B cell (primary cell): ENCODE results near the gene GPN1. TPM values are rescaled to one million over a fixed set of nuclear protein-coding genes. Genes with fewer than 3 reads are reported as not detected.

Experiments
- ATAC-seq: fragments of 200-7000 bp; cut with Tn5 transposase; one replicate; pipeline ENCODE4 v1.10.0; 2021; ENCODE audit warnings: low read depth, mild to moderate bottlenecking, moderate number of reproducible peaks, moderate library complexity
- CTCF ChIA-PET: fragments of 350-600 bp; sonication (Branson Sonifier 250); formaldehyde crosslinking; loops from one replicate; lab custom pipeline; 2021; ENCODE audit warnings: antibody characterized with exemption, inconsistent platforms; lab: Charles Lee
- POLR2A ChIA-PET: fragments of 350-600 bp; sonication (Branson Sonifier 250); formaldehyde crosslinking; loops from one replicate; lab custom pipeline; 2021; ENCODE audit warnings: antibody characterized with exemption; lab: Charles Lee
- DNase-seq: peaks from one replicate; pipeline ENCODE4 v3.0.0; 2013
- H2AFZ ChIP-seq: 2 replicates; pipeline ENCODE4 v1.6.1; 2012; ENCODE audit warnings: mild to moderate bottlenecking, low read depth, low read length; ENCODE audit not compliant: insufficient read depth, poor library complexity, severe bottlenecking
- H3K27ac ChIP-seq, 2 donors: 1 replicate in 1 of 2; 2 replicates in 1 of 2; pipeline ENCODE4 v1.5.1; 2012 to 2013; ENCODE audit warnings: low read length in 2 of 2, mild to moderate bottlenecking in 2 of 2, moderate library complexity in 1 of 2
- H3K27me3 ChIP-seq, 4 experiments: fragments of 200-600 bp in 1 of 4; sonication (generic) in 1 of 4; replicated peaks in 1 of 4; 1 replicate in 2 of 4; 2 replicates in 2 of 4; pipeline versions ENCODE4 v1.6.1 to v1.7.0; 2013 to 2016; ENCODE audit warnings: low read length in 3 of 4, mild to moderate bottlenecking in 2 of 4, mixed read lengths in 1 of 4, moderate library complexity in 1 of 4; ENCODE audit not compliant: insufficient read depth in 4 of 4, control insufficient read depth in 3 of 4; ENCODE audit errors: control extremely low read depth in 1 of 4
- H3K36me3 ChIP-seq, 2 experiments: replicated peaks in 1 of 2; 1 replicate in 1 of 2; 2 replicates in 1 of 2; pipeline versions ENCODE4 v1.6.1 to v1.7.1; 2013; ENCODE audit warnings: low read length in 1 of 2; ENCODE audit not compliant: insufficient read depth in 2 of 2, control insufficient read depth in 1 of 2; ENCODE audit errors: control extremely low read depth in 1 of 2, extremely low read depth in 1 of 2
- H3K4me1 ChIP-seq, 2 donors: fragments of 200-600 bp in 1 of 2; sonication (generic) in 1 of 2; 1 replicate in 1 of 2; 2 replicates in 1 of 2; pipeline versions ENCODE4 v1.5.1 to v1.6.1; 2013 to 2017; ENCODE audit warnings: low read length in 2 of 2; ENCODE audit not compliant: control insufficient read depth in 2 of 2, insufficient read depth in 2 of 2
- H3K4me2 ChIP-seq: replicated peaks from 2 replicates; pipeline ENCODE3; 2012; ENCODE audit warnings: mild to moderate bottlenecking, low read depth, low read length; ENCODE audit not compliant: poor library complexity, severe bottlenecking
- H3K4me3 ChIP-seq, 5 experiments: fragments of 200-600 bp in 1 of 5; sonication (generic) in 1 of 5; 1 replicate in 3 of 5; 2 replicates in 2 of 5; pipeline versions ENCODE4 v1.5.1 to v1.7.0; 2011 to 2016; ENCODE audit warnings: low read length in 4 of 5, mild to moderate bottlenecking in 4 of 5, low read depth in 2 of 5, control low read depth in 1 of 5, moderate library complexity in 1 of 5; ENCODE audit not compliant: insufficient read depth in 1 of 5; ENCODE audit errors: control extremely low read depth in 1 of 5, extremely low read depth in 1 of 5
- H3K79me2 ChIP-seq: fragments of 200-600 bp; sonication (generic); one replicate; pipeline ENCODE4 v1.6.0; 2016; ENCODE audit warnings: low read length; ENCODE audit not compliant: control insufficient read depth, insufficient read depth
- H3K9ac ChIP-seq: fragments of 200-600 bp; sonication (generic); 2 replicates; pipeline ENCODE4 v1.6.1; 2017; ENCODE audit warnings: mild to moderate bottlenecking, low read length, moderate library complexity
- H3K9me3 ChIP-seq, 3 donors: one replicate each; pipeline versions ENCODE4 v1.6.1 to v1.7.1; 2013; ENCODE audit warnings: low read length in 2 of 3; ENCODE audit not compliant: control insufficient read depth in 2 of 3, insufficient read depth in 1 of 3; ENCODE audit errors: control extremely low read depth in 1 of 3
- H4K20me1 ChIP-seq: 2 replicates; pipeline ENCODE4 v1.6.0; 2012; ENCODE audit warnings: mild to moderate bottlenecking, low read length; ENCODE audit not compliant: insufficient read depth, control insufficient read depth, poor library complexity, severe bottlenecking
- H3K27ac Mint-ChIP-seq: one replicate; pipeline ENCODE4 v1.8.0; 2021; ENCODE audit warnings: mixed read lengths
- H3K27me3 Mint-ChIP-seq: one replicate; pipeline ENCODE4 v1.8.0; 2021; ENCODE audit warnings: mixed read lengths
- H3K4me1 Mint-ChIP-seq: one replicate; pipeline ENCODE4 v1.8.0; 2021; ENCODE audit warnings: mixed read lengths
- H3K4me3 Mint-ChIP-seq: one replicate; pipeline ENCODE4 v1.8.0; 2021; ENCODE audit warnings: mixed read lengths
- H3K9me3 Mint-ChIP-seq: one replicate; pipeline ENCODE4 v1.8.0; 2022; ENCODE audit warnings: mixed read lengths; ENCODE audit not compliant: insufficient read depth
- CTCF ChIP-seq: fragments of 200-600 bp; IDR thresholded peaks from one replicate; pipeline ENCODE4 v1.8.0; 2022; ENCODE audit warnings: antibody characterized with exemption, mild to moderate bottlenecking
- EZH2 ChIP-seq: IDR thresholded peaks from 2 replicates; pipeline ENCODE4 v1.6.1; 2012; ENCODE audit warnings: borderline replicate concordance, low read depth, mild to moderate bottlenecking, moderate library complexity, low read length; ENCODE audit not compliant: insufficient read depth, poor library complexity, severe bottlenecking
- WGBS: methylation state at CpG from one replicate; pipeline ENCODE4 v1.1.5; 2013; ENCODE audit warnings: missing lambda C conversion rate; ENCODE audit not compliant: insufficient coverage; 5-methylcytosine and 5-hydroxymethylcytosine counted together
- intact Hi-C: fragments of 100-400 bp; cut with micrococcal nuclease; formaldehyde crosslinking; loops from one replicate; pipeline ENCODE4 v1.10.0; 2022
- polyA plus RNA-seq: library from polyadenylated mRNA; depleted of rRNA; stranded (reverse); fragments of >200 nt; gene quantifications from 2 replicates; pipeline ENCODE4 v1.2.3, GENCODE V29; 2012
- total RNA-seq, 2 donors: library from RNA; stranded (reverse); fragments of 120-200 nt in 1 of 2; gene quantifications; 1 replicate in 1 of 2; 2 replicates in 1 of 2; pipeline versions ENCODE4 v1.2.3 to v1.2.4, GENCODE V29; 2013 to 2022

GPN1 gene
- total and polyA plus RNA-seq, 2 donors (not counting 1 experiment from before 2014, with no cell fraction given) = 17.5 to 26.0 TPM

GRCh38 chr2:27647289-27647688 lies 18.4 kb downstream of the GPN1 start:
- peaks cover 16 to 47% of the 10 kb centered on the region in 2 experiments for H3K36me3 ChIP-seq
- H3K9me3 ChIP-seq = no peaks in the 10 kb centered on the region
- no peaks in the 10 kb centered on the region for H3K4me1 Mint-ChIP-seq
- ATAC-seq (no peak), DNase-seq (no peak)
- no peak overlapping the region for H3K9ac ChIP-seq
- intact Hi-C loops = no loop called here
- H3K4me3 ChIP-seq = no peak overlapping the region
- H3K4me1 ChIP-seq = no peaks in the 10 kb centered on the region
- no peaks in the 10 kb centered on the region for H3K27me3 ChIP-seq
- ChIA-PET POLR2A (no interaction called here), CTCF (interaction anchor here (1.5 kb wide), 1 partner anchor 36 kb away, joined by 3 read pairs; no protein-coding TSS in a partner anchor)
- H4K20me1 ChIP-seq = no peaks in the 10 kb centered on the region
- H3K27ac ChIP-seq = no peak overlapping the region
- no peaks in the 10 kb centered on the region for H3K79me2 ChIP-seq
- no peaks in the 10 kb centered on the region for H3K9me3 Mint-ChIP-seq
- no peak overlapping the region for H3K4me2 ChIP-seq
- no peak overlapping the region for H2AFZ ChIP-seq
- H3K27ac Mint-ChIP-seq = no peak overlapping the region
- H3K27me3 Mint-ChIP-seq = no peaks in the 10 kb centered on the region
- no peak overlapping the region for H3K4me3 Mint-ChIP-seq
- TF ChIP-seq CTCF (no peak), EZH2 (no peak)

- Histone ChIP-seq H3K27ac (no peak overlapping the region), H2AFZ (no peak overlapping the region), H3K36me3 (peaks cover 16 to 47% of the 10 kb centered on the region in 2 experiments), H3K9me3 (no peaks in the 10 kb centered on the region), H4K20me1 (no peaks in the 10 kb centered on the region), H3K4me3 (no peak overlapping the region), H3K4me1 (no peaks in the 10 kb centered on the region), H3K79me2 (no peaks in the 10 kb centered on the region), H3K27me3 (no peaks in the 10 kb centered on the region), H3K4me2 (no peak overlapping the region), H3K9ac (no peak overlapping the region)
- Mint-ChIP-seq H3K9me3 (no peaks in the 10 kb centered on the region), H3K4me3 (no peak overlapping the region), H3K4me1 (no peaks in the 10 kb centered on the region), H3K27ac (no peak overlapping the region), H3K27me3 (no peaks in the 10 kb centered on the region)
- ChIA-PET POLR2A (no interaction called here), CTCF (no interaction called here)
- WGBS = 100% methylated on average over 1 of the region's 4 CpGs
- ATAC-seq (no peak), DNase-seq (no peak)
- TF ChIP-seq CTCF (no peak), EZH2 (no peak)
- intact Hi-C loops = no loop called here
Observed at GRCh38 chr2:27647737-27648136, 18.9 kb downstream of the GPN1 start.
